Gastroesophageal sphincter (tissue), 3 donors: ENCODE data around the gene TNFRSF8.

Source experiments
- CTCF ChIP-seq, 4 experiments: fragments of 200-600 bp in 2 of 4; fragments of 450-650 bp in 2 of 4; sonication (generic) in 1 of 4; IDR thresholded peaks; one replicate each; pipeline ENCODE4 v1.5.1; 2017 to 2019; ENCODE audit warnings: antibody characterized with exemption in 4 of 4, mild to moderate bottlenecking in 2 of 4, moderate library complexity in 2 of 4
- EP300 ChIP-seq: sonication (generic); formaldehyde crosslinking; IDR thresholded peaks from one replicate; pipeline ENCODE4 v1.6.1; 2017; ENCODE audit warnings: antibody characterized with exemption, mild to moderate bottlenecking
- POLR2A ChIP-seq, 2 donors: fragments of 450-650 bp; IDR thresholded peaks; one replicate each; pipeline ENCODE4 v1.6.1; 2017; ENCODE audit warnings: antibody characterized with exemption in 2 of 2, mild to moderate bottlenecking in 2 of 2, moderate library complexity in 1 of 2
- POLR2AphosphoS5 ChIP-seq: sonication (generic); formaldehyde crosslinking; IDR thresholded peaks from one replicate; pipeline ENCODE4 v1.6.1; 2017; ENCODE audit warnings: antibody characterized with exemption

GRCh38 chr1:12151465-12151864 is 88.4 kb downstream of the TNFRSF8 start:
- TF ChIP-seq CTCF (IDR thresholded peaks at IDR 0.05) (no peak), POLR2AphosphoS5 (no peak), POLR2A (IDR thresholded peaks at IDR 0.05) (no peak), EP300 (no peak)
